Naive thymus-derived CD4-positive, alpha-beta T cell (primary cell): ENCODE results near the gene FRMD4A. TPM values are rescaled to one million over a fixed set of nuclear protein-coding genes. Genes with fewer than 3 reads are reported as not detected.

ENCODE experiments used
- ATAC-seq: fragments of 150-1000 bp; cut with Tn5 transposase; 2 replicates; pipeline ENCODE4 v1.10.0; 2021; ENCODE audit warnings: mild to moderate bottlenecking, moderate library complexity
- CTCF ChIA-PET: fragments of 350-600 bp; sonication (Branson Sonifier 250); formaldehyde crosslinking; loops from one replicate; lab custom pipeline; 2021; ENCODE audit warnings: antibody characterized with exemption; lab: Charles Lee
- POLR2A ChIA-PET: fragments of 350-600 bp; sonication (Branson Sonifier 250); formaldehyde crosslinking; loops from one replicate; lab custom pipeline; 2021; ENCODE audit warnings: antibody characterized with exemption, inconsistent platforms; lab: Charles Lee
- DNase-seq, 9 donors: peaks; one replicate each; pipeline versions ENCODE4 v3.0.0 to v3.0.0-alpha.2; 2020 to 2022; ENCODE audit warnings: mixed read lengths in 1 of 9
- H3K27ac ChIP-seq: one replicate; pipeline ENCODE4 v1.7.0; 2013; ENCODE audit warnings: mild to moderate bottlenecking, low read depth, low read length, moderate library complexity
- H3K27me3 ChIP-seq, 2 donors: one replicate each; pipeline ENCODE4 v1.7.0; 2013; ENCODE audit warnings: low read length in 2 of 2, mild to moderate bottlenecking in 2 of 2, moderate library complexity in 2 of 2; ENCODE audit not compliant: control insufficient read depth in 2 of 2, insufficient read depth in 2 of 2
- H3K36me3 ChIP-seq, 3 experiments: 1 replicate in 2 of 3; 2 replicates in 1 of 3; pipeline ENCODE4 v1.7.0; 2013; ENCODE audit warnings: low read length in 3 of 3, mild to moderate bottlenecking in 3 of 3, moderate library complexity in 1 of 3; ENCODE audit not compliant: insufficient read depth in 3 of 3, control insufficient read depth in 2 of 3
- H3K4me1 ChIP-seq, 2 donors: one replicate each; pipeline ENCODE4 v1.7.0; 2013; ENCODE audit warnings: low read length in 2 of 2, mild to moderate bottlenecking in 2 of 2, moderate library complexity in 1 of 2; ENCODE audit not compliant: control insufficient read depth in 2 of 2, insufficient read depth in 2 of 2
- H3K4me3 ChIP-seq: 2 replicates; pipeline ENCODE4 v1.7.0; 2013; ENCODE audit warnings: mild to moderate bottlenecking, low read length
- H3K9me3 ChIP-seq, 3 experiments: 1 replicate in 2 of 3; 2 replicates in 1 of 3; pipeline ENCODE4 v1.7.0; 2013; ENCODE audit warnings: low read length in 3 of 3; ENCODE audit not compliant: control insufficient read depth in 2 of 3
- H3K27ac Mint-ChIP-seq, 9 donors: one replicate each; pipeline ENCODE4 v1.8.0; 2020 to 2022; ENCODE audit warnings: mixed read lengths in 9 of 9, mild to moderate bottlenecking in 8 of 9, moderate library complexity in 5 of 9, inconsistent platforms in 2 of 9
- H3K27me3 Mint-ChIP-seq, 5 donors: one replicate each; pipeline ENCODE4 v1.8.0; 2021 to 2022; ENCODE audit warnings: mixed read lengths in 5 of 5, mild to moderate bottlenecking in 1 of 5
- H3K36me3 Mint-ChIP-seq, 5 donors: one replicate each; pipeline ENCODE4 v1.8.0; 2020 to 2022; ENCODE audit warnings: mixed read lengths in 5 of 5, mild to moderate bottlenecking in 3 of 5, inconsistent platforms in 1 of 5
- H3K4me1 Mint-ChIP-seq, 7 donors: one replicate each; pipeline ENCODE4 v1.8.0; 2020 to 2022; ENCODE audit warnings: mixed read lengths in 7 of 7, mild to moderate bottlenecking in 3 of 7, inconsistent platforms in 1 of 7
- H3K4me3 Mint-ChIP-seq, 10 donors: one replicate each; pipeline ENCODE4 v1.8.0; 2020 to 2022; ENCODE audit warnings: mild to moderate bottlenecking in 10 of 10, mixed read lengths in 10 of 10, moderate library complexity in 6 of 10, inconsistent platforms in 2 of 10
- H3K9me3 Mint-ChIP-seq, 11 donors: one replicate each; pipeline ENCODE4 v1.8.0; 2020 to 2022; ENCODE audit warnings: mixed read lengths in 11 of 11, mild to moderate bottlenecking in 4 of 11, inconsistent platforms in 1 of 11, moderate library complexity in 1 of 11
- intact Hi-C, 2 donors: fragments of 100-400 bp; cut with micrococcal nuclease; formaldehyde crosslinking; loops; one replicate each; pipeline ENCODE4 v1.15.1; 2023
- polyA plus RNA-seq, 2 donors: library from polyadenylated mRNA; unstranded; fragments of 300-500 nt; fragmentation: Illumina TruSeq; gene quantifications; one replicate each; pipeline ENCODE4 v1.2.3, GENCODE V29; 2021
- total RNA-seq, 6 experiments: library from RNA in 5 of 6; stranded (reverse) in 5 of 6; gene quantifications; 1 replicate in 5 of 6; 2 replicates in 1 of 6; pipeline ENCODE4 v1.2.3 and lab custom pipeline; 2021 to 2026

Gene FRMD4A
- total and polyA plus RNA-seq, 7 experiments from 2014 or later: 0.10 to 3.1 (median 0.62) TPM

- H3K9me3 Mint-ChIP-seq: no peaks in the 10 kb centered on the region
- H3K27ac ChIP-seq: no peak overlapping the region
- ChIA-PET CTCF (no interaction called here), POLR2A (no interaction called here)
- H3K9me3 ChIP-seq: no peaks in the 10 kb centered on the region
- H3K27ac Mint-ChIP-seq: peak overlapping the region in 6 of 9 donors; percentile 0 to 87 (median 45)
- no peaks in the 10 kb centered on the region for H3K27me3 ChIP-seq
- peaks cover 5 to 7% of the 10 kb centered on the region in 2 donors for H3K4me1 ChIP-seq
- DNase-seq (peak in 5 of 9 donors; percentile 2 to 38 (median 29)), ATAC-seq (no peak)
- no peak overlapping the region for H3K4me3 ChIP-seq
- no peaks in the 10 kb centered on the region for H3K27me3 Mint-ChIP-seq
- peaks cover 0 to 17% (median 16%) of the 10 kb centered on the region in 7 donors for H3K4me1 Mint-ChIP-seq
- peaks cover 0 to 15% (median 0%) of the 10 kb centered on the region in 3 experiments for H3K36me3 ChIP-seq
- peaks cover 0 to 50% (median 23%) of the 10 kb centered on the region in 5 donors for H3K36me3 Mint-ChIP-seq
- peak overlapping the region in 3 of 10 donors; percentile 18 to 38 (median 32) for H3K4me3 Mint-ChIP-seq
- intact Hi-C loops: no loop called here
Observed at GRCh38 chr10:13648425-13648824, 682.3 kb downstream of the FRMD4A start.

- CTCF ChIA-PET: no interaction called here
- intact Hi-C loops: no loop called here
- Histone ChIP-seq H3K36me3 (peaks cover 0 to 37% (median 0%) of the 10 kb centered on the region in 3 experiments), H3K4me1 (peaks cover 5 to 7% of the 10 kb centered on the region in 2 donors), H3K4me3 (no peak overlapping the region), H3K27me3 (no peaks in the 10 kb centered on the region), H3K27ac (no peak overlapping the region), H3K9me3 (peaks cover 0 to 19% (median 5%) of the 10 kb centered on the region in 3 experiments)
- no peak overlapping the region for H3K27ac Mint-ChIP-seq
- H3K9me3 Mint-ChIP-seq: peaks cover 11 to 31% (median 22%) of the 10 kb centered on the region in 11 donors
- H3K36me3 Mint-ChIP-seq: peaks cover 31 to 79% (median 52%) of the 10 kb centered on the region in 5 donors
- DNase-seq (no peak), ATAC-seq (no peak)
- no peak overlapping the region for H3K4me3 Mint-ChIP-seq
- POLR2A ChIA-PET: no interaction called here
- peaks cover 0 to 17% (median 16%) of the 10 kb centered on the region in 7 donors for H3K4me1 Mint-ChIP-seq
- no peaks in the 10 kb centered on the region for H3K27me3 Mint-ChIP-seq
Observed at GRCh38 chr10:13644866-13645265, 685.9 kb downstream of the FRMD4A start.

DNA sequence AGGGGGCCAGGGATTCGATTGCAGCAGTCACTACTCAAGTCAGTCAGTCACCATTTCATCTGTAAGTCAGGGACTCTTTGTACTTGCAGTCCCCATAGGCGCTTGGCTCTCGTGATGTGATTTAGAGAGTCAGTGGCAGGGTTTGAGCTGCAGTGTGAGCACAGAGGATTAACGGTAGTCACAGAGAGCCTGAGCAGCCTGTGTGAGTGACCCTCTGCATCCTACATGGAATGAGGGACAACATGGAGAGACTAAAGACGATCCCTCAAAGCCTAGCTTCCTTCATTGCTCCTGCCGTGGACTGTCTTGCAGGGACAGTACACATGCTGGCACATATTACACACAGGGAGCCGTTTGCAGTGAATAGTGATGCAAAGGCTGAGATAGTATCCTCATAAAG is 687.7 kb downstream of the FRMD4A start:
- H3K27ac Mint-ChIP-seq: no peak overlapping the region
- ChIA-PET POLR2A (no interaction called here), CTCF (no interaction called here)
- ATAC-seq: no peak
- Histone ChIP-seq H3K4me1 (peaks cover 0 to under 1% of the 10 kb centered on the region in 2 donors), H3K27ac (no peak overlapping the region), H3K27me3 (no peaks in the 10 kb centered on the region), H3K4me3 (no peak overlapping the region), H3K9me3 (peaks cover 0 to 19% (median 5%) of the 10 kb centered on the region in 3 experiments), H3K36me3 (peaks cover 0 to 54% (median 0%) of the 10 kb centered on the region in 3 experiments)
- peaks cover 36 to 83% (median 65%) of the 10 kb centered on the region in 5 donors for H3K36me3 Mint-ChIP-seq
- H3K9me3 Mint-ChIP-seq: peaks cover 11 to 31% (median 22%) of the 10 kb centered on the region in 11 donors
- intact Hi-C loops: no loop called here
- no peak for DNase-seq
- no peak overlapping the region for H3K4me3 Mint-ChIP-seq
- no peaks in the 10 kb centered on the region for H3K27me3 Mint-ChIP-seq
- H3K4me1 Mint-ChIP-seq: peaks cover 0 to 5% (median 4%) of the 10 kb centered on the region in 7 donors

GRCh38 chr10:13642293-13642692 is 688.4 kb downstream of the FRMD4A start:
- no peaks in the 10 kb centered on the region for H3K4me1 ChIP-seq
- Mint-ChIP-seq H3K27ac (no peak overlapping the region), H3K4me3 (no peak overlapping the region), H3K27me3 (no peaks in the 10 kb centered on the region), H3K4me1 (no peaks in the 10 kb centered on the region), H3K9me3 (peaks cover 11 to 31% (median 22%) of the 10 kb centered on the region in 11 donors), H3K36me3 (peaks cover 36 to 86% (median 72%) of the 10 kb centered on the region in 5 donors)
- DNase-seq (no peak), ATAC-seq (no peak)
- peaks cover 0 to 59% (median 0%) of the 10 kb centered on the region in 3 experiments for H3K36me3 ChIP-seq
- intact Hi-C loops: no loop called here
- H3K4me3 ChIP-seq: no peak overlapping the region
- H3K27ac ChIP-seq: no peak overlapping the region
- no peaks in the 10 kb centered on the region for H3K27me3 ChIP-seq
- ChIA-PET POLR2A (no interaction called here), CTCF (interaction anchor here (1.3 kb wide), 1 partner anchor 27 kb away, joined by 4 read pairs; no protein-coding TSS in a partner anchor)
- H3K9me3 ChIP-seq: peaks cover 0 to 19% (median 5%) of the 10 kb centered on the region in 3 experiments

GRCh38 chr10:13637894-13638293 is 692.8 kb downstream of the FRMD4A start:
- ChIA-PET CTCF (no interaction called here), POLR2A (no interaction called here)
- H3K9me3 Mint-ChIP-seq: peaks cover 11 to 29% (median 22%) of the 10 kb centered on the region in 11 donors
- ATAC-seq (no peak), DNase-seq (no peak)
- H3K4me1 ChIP-seq: no peaks in the 10 kb centered on the region
- no peaks in the 10 kb centered on the region for H3K27me3 Mint-ChIP-seq
- H3K4me1 Mint-ChIP-seq: peaks cover 0 to 5% (median 0%) of the 10 kb centered on the region in 7 donors
- peaks cover 0 to 60% (median 0%) of the 10 kb centered on the region in 3 experiments for H3K36me3 ChIP-seq
- no peak overlapping the region for H3K27ac Mint-ChIP-seq
- H3K4me3 Mint-ChIP-seq: no peak overlapping the region
- H3K36me3 Mint-ChIP-seq: peaks cover 36 to 86% (median 68%) of the 10 kb centered on the region in 5 donors
- peaks cover 0 to 19% (median 5%) of the 10 kb centered on the region in 3 experiments for H3K9me3 ChIP-seq
- no peaks in the 10 kb centered on the region for H3K27me3 ChIP-seq
- H3K4me3 ChIP-seq: no peak overlapping the region
- intact Hi-C loops: no loop called here
- H3K27ac ChIP-seq: no peak overlapping the region

- Mint-ChIP-seq H3K4me3 (no peak overlapping the region), H3K27me3 (no peaks in the 10 kb centered on the region), H3K4me1 (peaks cover 0 to 7% (median 0%) of the 10 kb centered on the region in 7 donors), H3K27ac (no peak overlapping the region), H3K36me3 (peaks cover 36 to 83% (median 63%) of the 10 kb centered on the region in 5 donors), H3K9me3 (peaks cover 7 to 24% (median 17%) of the 10 kb centered on the region in 11 donors)
- Histone ChIP-seq H3K4me1 (no peaks in the 10 kb centered on the region), H3K27me3 (no peaks in the 10 kb centered on the region), H3K27ac (no peak overlapping the region), H3K9me3 (peaks cover 0 to 14% (median 5%) of the 10 kb centered on the region in 3 experiments), H3K4me3 (no peak overlapping the region), H3K36me3 (peaks cover 0 to 61% (median 0%) of the 10 kb centered on the region in 3 experiments)
- no peak for ATAC-seq
- intact Hi-C loops: no loop called here
- ChIA-PET CTCF (no interaction called here), POLR2A (no interaction called here)
- no peak for DNase-seq
Observed at GRCh38 chr10:13637303-13637856, 693.3 kb downstream of the FRMD4A start.
